GM12874 (cell line): ENCODE measurements around the gene THPO.

Experiments used
- TF ChIP-seq, protein P1 (sequence below): IDR thresholded peaks from 2 replicates; pipeline ENCODE4 v1.5.1; 2011; ENCODE audit warnings: low read depth, mild to moderate bottlenecking, control low read depth, low read length, moderate library complexity; ENCODE audit not compliant: insufficient read depth

The THPO gene

DNA sequence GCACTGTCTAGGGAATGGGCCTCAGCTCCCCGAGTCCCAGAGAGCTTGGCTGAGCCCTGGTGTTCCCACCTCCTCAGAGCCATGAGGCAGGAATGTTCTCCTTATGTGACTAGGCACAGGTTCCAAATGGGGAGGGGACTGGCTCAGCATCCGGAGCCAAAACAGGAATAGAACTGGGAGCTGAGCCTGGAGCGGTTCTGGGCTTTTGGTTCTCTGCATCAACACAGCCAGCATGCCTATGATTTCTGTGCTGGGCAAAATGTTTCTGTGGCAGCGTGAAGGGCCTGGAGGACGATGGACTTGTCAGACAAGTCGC is 40.6 kb downstream of the THPO start, which contains the start of gene FAM131A:
Gene FAM131A, plus strand, starts transcription at position 202 of the 316 bp plus-strand sequence. Its CDS starts 31 bp downstream, at position 233.
- TF ChIP-seq, protein P1, sequence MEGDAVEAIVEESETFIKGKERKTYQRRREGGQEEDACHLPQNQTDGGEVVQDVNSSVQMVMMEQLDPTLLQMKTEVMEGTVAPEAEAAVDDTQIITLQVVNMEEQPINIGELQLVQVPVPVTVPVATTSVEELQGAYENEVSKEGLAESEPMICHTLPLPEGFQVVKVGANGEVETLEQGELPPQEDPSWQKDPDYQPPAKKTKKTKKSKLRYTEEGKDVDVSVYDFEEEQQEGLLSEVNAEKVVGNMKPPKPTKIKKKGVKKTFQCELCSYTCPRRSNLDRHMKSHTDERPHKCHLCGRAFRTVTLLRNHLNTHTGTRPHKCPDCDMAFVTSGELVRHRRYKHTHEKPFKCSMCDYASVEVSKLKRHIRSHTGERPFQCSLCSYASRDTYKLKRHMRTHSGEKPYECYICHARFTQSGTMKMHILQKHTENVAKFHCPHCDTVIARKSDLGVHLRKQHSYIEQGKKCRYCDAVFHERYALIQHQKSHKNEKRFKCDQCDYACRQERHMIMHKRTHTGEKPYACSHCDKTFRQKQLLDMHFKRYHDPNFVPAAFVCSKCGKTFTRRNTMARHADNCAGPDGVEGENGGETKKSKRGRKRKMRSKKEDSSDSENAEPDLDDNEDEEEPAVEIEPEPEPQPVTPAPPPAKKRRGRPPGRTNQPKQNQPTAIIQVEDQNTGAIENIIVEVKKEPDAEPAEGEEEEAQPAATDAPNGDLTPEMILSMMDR = no peak

DNA sequence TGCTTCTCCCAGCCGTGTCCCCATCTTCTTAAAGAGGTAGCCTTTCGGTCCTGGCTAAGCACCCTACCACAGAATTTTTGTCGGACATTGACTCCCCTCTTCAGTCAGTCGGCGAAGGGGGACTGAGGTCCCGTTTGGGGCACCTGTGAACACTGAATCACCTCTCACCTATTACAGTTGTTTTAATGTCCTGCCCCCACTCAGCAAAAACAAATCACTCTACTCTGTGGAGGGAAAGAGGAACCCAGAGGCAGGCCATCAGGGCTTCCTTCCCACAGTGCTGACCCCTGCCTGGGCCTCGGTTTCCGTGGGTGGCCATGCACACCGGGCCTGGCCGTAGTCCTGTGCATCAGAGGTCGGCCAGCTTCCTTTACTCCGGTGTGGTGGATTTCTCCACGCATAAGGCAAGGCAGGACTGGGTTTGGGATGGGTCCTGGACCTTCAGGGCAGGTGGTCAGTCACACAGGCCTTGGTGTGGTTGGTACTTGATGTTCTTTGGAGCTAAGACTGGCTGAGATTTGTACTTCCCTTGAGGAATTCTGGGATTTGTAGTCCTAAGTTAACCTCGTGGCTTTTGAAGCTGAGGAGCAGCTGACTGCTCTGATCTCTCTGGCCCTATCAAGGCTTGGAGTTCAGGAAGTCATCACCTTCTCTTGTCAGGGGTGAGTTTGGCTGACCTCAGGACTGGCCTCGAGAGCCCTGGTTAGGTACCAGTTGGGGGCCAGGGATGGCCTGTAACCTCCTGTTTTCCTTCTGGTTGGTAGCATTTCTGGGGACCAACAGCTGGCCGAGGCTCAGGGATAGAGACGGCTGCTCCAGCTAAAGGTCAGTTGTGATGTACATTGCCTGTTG is 41.2 kb downstream of the THPO start:
- TF ChIP-seq, protein P1 = no peak

DNA sequence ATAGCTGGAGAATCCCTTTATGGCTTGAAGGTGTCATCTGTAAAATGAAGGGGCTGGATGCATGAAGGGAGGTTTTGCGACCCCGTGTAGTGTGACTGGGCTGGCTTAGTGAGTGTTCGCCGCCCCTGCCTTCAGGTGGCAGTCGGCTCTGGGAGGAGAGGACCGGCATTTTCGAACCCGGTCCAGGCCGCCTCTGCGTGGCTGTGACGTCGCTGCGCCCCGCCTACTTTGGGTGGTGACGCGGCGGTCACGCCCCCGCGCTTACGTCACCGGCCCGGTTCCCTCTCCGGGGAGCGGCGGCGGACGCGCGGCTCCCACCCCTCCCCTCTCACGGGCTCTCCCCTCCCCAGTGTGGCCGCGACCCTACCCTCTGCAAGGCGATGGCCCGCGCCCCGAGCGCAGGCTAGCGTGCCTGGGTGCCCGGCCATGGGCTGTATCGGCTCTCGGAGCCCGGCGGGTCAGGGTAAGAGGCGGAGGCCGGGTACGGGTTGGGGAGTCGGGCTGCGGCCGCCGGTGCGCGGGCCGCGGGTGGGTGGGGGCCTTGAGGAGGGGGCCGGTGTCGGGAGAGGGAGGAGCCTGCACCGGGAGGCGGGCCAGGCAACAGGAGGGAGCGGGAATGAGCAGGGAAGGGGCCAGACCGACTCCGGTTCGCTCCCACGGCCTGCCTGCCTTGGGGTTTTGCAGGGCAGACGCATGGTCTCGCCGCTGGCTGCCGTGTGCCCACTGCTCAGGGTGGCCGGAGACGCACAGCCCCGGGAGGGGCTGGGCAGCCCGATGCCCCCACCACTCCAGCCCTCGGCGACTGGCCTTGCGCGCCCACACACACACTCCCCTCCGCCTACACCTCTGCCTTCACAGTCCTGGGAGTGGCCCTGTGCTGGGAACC is 42.1 kb downstream of the THPO start:
- TF ChIP-seq, protein P1 = no peak

DNA sequence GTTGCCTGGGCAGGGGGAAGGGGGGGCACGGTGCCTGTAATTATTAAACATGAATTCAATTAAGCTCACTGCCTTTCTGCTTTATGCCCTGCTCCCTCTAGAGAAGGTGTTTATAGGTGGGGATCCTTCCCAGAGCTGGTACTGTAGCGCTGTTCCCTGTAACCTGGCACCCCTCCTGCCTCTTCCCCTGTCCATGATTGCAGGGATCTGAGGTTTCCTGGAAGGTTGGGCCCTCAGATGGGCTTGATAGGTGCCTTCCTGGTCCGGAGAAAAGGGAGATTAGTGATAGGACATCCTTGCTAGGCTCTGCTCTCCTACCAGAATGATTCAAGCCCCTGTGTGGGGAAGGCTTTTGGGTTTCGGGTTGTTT is 42.7 kb downstream of the THPO start:
- TF ChIP-seq, protein P1 = no peak

DNA sequence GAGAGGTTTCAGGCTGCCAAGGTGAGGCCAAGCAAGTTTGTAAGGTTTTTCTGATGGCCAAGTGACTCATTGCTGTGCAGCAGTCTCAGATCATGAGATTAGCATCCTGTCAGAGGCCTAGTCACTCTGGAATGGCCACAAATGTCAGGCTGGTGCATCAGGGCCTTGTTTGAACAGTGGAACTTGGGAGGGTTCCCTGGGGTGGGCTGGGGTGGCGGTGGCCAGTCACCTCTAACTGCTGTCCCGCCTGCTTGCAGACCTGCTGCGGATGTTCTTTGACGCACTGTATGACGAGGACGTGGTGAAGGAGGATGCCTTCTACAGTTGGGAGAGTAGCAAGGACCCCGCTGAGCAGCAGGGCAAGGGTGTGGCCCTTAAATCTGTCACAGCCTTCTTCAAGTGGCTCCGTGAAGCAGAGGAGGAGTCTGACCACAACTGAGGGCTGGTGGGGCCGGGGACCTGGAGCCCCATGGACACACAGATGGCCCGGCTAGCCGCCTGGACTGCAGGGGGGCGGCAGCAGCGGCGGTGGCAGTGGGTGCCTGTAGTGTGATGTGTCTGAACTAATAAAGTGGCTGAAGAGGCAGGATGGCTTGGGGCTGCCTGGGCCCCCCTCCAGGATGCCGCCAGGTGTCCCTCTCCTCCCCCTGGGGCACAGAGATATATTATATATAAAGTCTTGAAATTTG is 43.4 kb downstream of the THPO start:
- TF ChIP-seq, protein P1 = no peak

DNA sequence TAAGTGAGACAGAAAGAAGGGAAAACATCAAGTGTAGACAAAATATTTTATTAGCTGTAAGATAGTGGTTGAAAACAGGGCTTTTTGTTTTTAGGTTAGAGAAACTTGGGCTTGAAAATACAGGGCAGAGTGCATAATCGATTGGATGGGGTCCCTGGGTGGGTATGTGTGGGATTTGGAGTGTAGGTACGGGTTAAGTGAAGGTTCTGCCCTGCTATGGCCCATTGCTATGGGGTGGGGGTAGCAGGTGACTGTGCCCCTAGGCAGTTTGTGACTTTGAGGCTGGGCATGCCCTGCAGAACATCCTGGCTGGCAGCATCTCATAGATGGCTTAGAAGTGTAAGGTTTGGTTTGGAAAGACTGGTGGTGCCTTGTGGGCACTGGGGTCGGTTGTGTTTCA is 44.3 kb downstream of the THPO start:
- TF ChIP-seq, protein P1 = no peak

DNA sequence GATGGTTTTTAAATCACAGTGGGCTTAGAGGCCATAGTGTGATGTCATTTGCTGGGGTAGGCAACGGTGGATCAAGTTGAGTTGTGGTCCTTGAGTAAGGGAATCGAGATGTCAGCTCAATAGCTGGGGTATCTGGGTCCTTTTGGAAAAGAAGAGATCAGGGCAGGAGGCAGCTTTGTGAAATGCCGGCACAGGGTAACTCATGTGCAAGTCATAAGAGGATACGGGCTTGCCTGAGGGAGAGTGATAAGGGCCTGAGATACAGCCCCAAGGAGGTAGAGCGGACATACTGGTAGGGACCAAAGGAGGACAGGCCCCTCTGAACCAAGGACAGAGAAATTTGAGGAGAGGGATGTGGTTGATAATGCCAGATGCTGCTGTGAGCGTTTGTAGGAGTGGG is 44.8 kb downstream of the THPO start:
- TF ChIP-seq, protein P1 = no peak
